Measurements from ENCODE around the gene FYB1.

FYB1 gene

GRCh38 chr5:39079147-39079546, 140.2 kb downstream of the FYB1 start:
- DNase-seq, result no peak

DNA sequence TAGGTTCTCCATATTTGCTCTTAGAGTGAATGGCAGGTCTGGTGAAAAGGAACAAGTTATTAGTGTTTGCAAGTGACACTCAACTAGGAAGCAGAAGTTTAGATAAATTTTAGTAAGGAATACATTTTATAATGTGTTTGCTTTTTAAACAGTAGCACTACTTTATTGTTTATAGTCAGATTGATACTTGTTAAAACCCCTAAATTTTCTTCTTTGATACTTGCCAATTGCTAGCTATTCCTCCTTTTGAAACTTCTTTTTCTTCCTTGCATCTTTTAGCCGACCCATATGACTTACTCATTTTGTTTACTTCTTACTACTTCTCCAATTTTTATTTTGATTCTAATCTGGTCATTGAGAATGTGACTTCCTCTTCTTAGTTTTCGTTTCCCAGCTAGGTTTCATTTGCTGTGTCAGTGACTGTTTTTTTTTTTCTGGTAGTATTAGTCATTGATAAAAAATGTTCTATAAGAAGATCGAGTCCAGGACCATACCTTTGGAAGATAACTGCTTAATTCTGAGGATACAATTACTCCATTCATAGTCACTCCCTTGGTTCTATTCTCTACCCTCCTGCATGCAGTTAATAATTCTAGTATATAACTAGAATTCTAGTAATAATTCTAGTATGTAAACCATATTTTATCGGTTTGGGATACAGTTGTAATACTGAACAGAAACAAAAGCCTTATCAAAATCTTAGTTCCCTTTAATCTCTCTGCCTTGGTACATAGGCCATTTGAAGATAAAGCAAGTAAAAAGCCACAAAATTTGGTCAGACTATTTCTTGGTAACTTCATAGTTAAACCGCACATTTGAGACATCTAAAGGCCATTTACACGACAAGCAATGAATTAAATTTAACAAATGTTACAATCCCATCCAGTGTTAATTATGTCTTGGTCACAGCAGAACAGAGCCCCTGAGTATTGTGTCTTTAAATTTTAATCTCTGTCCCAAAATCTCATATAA, 142.3 kb downstream of the FYB1 start:
- peak; percentile 30 for DNase-seq

GRCh38 chr5:39076101-39076756, 143.1 kb downstream of the FYB1 start:
- no peak for DNase-seq

DNA sequence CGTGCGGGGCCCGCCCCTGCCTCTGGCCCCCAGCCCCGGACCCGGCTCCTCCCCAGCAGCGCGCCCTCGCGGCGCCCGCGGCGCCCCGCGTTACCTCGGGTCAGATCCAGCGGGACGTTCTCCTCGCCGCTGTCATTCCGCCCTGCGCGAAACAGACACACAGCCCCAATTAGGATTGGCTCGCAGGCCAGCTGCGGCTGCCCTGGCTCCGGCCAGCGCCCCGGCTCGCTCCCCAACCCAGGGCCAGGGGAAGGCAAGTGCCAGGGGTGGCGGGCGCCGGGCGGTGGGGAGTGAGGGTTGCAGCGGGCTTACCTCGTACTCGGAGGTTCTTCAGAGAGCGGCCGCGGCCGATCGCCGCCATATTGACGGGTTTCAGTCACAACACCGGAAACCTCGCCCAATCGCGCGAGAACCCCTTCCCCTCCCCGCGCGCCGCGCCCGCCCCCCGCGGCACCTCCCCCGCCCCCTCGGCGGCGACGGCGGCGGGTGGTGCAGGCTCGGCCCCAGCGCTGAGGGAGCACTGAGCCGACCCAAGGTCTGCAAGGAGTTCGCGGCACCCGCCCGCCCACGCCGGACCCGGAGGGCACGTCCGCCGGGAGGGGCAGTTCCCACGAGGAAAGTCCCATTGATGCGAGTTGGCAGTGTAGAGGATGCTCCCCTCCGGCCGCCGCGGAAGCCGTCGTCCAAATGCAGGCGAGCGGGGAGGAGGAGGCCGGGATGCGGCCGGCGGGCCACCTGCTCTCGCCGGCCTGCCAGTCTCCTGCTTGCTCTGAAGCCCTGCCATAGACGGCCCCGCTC, 145.1 kb downstream of the FYB1 start, which contains the start of gene RICTOR:
TSS of gene RICTOR (minus strand) at position 383 of the 798 bp plus-strand sequence. CDS start at position 361, 22 bp downstream.
- peak; percentile 92 for DNase-seq

- DNase-seq, result no peak
Measured at GRCh38 chr5:39073767-39074016, 145.7 kb downstream of the FYB1 start.

DNA sequence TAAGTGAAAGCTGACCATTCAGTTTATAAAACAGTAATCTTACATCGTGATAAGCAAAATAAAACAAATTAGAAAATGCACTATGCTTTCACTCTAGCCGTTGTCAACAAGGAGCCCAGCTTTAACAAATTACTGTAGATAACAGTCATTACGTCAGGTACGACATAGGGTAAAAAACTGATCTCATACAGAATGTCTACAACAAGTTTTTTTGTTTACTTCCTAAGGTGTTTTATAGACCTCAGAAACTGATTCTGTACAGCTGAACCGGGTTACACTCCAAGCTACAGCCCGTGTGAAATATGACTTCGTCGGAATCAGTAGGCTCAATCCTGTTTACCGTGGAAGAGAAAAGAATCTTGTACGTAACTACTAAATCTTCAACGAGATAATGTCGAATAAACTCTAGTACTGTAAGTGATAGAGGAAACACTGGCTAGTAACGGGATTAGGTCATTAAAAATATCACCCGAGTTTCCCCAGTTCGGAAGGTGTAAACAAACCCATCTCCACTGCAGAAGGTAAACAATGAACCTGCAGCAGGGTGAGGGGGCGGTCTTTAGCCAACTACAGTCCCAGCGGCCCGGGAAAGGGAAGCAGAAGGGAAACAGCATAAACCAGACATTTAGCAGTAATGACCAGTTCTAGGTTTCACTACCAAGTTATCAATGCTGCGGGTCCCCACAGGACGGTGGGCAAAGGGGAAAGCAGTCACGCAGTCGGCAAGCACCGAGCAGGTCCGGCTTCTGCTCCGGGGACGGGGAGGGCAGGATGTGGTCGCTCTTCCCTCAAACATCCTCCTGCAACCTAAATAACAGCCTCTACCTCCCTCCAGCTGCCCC, 146.2 kb downstream of the FYB1 start:
- DNase-seq, result peak; percentile 32

GRCh38 chr5:39068099-39068498, 151.3 kb downstream of the FYB1 start:
- DNase-seq, result no peak

DNA sequence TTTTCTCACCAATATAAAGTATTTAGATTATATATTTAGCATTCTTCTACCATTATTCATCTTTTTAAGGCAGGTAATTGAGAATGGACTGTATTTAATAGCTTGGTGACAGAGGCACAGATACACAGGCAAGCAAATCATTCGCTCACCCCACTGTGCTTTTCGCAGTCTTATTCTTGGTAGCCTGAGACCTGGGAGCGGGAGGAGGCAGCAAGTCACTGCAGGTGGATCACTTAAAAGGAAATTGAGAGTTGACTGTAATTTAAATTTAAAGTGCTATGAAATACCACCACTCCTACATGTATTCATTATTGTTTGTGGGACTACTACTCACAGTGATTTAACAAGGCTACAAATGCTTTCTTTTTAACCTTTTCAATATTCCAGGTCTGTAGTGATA, 154.9 kb downstream of the FYB1 start:
- DNase-seq, result no peak

GRCh38 chr5:39063037-39063436, 156.3 kb downstream of the FYB1 start:
- DNase-seq, result no peak

GRCh38 chr5:39062530-39062929, 156.8 kb downstream of the FYB1 start:
- no peak for DNase-seq

DNA sequence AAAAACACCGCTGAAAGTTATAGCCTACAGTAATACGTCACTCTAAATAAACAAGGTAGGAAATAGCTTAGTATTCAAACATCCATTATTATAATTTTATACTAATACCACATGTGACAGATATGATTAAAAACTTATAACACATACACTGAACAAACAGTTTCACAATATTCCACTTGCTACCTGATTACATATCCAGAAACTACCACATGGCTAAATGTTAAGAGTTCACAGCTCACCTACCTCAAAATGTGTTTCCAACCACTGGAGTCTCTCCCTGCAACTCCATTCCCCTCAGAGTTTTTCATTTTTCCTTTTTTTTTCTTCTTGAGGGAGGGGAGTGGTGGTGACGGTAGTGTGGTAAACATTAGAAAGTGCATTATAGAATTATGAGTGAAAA, 157.3 kb downstream of the FYB1 start:
- DNase-seq, result no peak

- DNase-seq, result no peak
Measured at GRCh38 chr5:39059064-39059463, 160.3 kb downstream of the FYB1 start.

GRCh38 chr5:39058178-39058921, 161.0 kb downstream of the FYB1 start:
- no peak for DNase-seq

DNA sequence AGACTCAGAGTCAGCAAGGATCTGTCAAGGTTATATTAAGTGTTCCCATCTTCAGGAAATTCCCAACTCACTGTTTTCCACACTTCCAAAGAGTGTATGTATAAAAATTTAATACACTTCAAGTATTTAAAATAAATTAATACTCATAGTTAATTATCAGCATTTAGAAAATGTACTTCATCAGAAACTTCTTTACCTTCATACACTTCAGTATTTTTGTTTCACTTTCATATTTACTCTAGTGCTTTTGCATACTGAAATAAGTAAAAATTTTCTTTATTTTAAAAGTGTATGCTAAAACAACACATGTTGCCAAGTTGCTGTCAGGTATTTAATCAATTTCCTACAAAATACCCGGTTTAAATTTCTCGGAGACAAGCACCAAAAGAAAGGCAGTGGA, 161.6 kb downstream of the FYB1 start:
- no peak for DNase-seq

DNA sequence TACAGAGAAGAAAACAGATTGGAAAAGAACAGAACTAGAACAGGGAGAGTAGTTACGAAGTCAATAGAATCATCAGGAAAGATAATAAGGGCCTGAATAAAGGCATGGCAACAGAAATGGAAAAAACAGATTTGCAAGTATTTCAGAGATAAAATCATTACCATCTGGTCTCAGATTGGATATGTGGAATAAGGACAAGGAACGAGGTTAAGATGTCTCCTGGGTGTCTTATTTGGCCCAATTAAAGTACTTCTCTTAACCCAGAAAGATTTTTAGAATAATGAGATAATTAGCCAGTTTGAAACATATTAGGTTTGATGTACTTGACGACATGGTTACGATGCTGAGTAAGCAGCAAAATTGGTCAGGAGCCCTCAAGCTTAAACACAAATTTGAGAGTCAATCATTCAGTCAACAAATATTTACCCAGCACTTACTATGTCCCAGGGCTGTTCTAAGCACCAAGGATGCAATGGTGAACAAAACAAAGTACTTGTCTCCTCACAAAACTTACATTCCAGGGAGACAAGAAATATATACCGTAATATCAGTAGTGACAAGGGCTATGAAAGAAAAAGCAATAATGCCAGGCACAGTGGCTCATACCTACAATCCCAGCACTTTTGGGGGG, 163.5 kb downstream of the FYB1 start:
- DNase-seq, result no peak

Data from fibroblast of skin of scalp (primary cell).